Measurements from ENCODE around the gene GCAT.

Gene GCAT

GRCh38 chr22:37807410-37808293, at the start of gene GCAT:
TSS of gene GCAT (plus strand) at chr22:37807934. CDS start at chr22:37807968, 34 bp downstream.
- FAIRE-seq (peak; percentile 97), DNase-seq (ENCODE audit: low spot score) (peak; percentile 99)

- no peak for DNase-seq (ENCODE audit: low spot score)
Measured at GRCh38 chr22:37758694-37759093, 49.0 kb upstream of the GCAT start.

GRCh38 chr22:37759281-37759680, 48.5 kb upstream of the GCAT start:
- FAIRE-seq (no peak), DNase-seq (ENCODE audit: low spot score) (no peak)

More at GRCh38 chr22:37758694-37759093, 49.0 kb upstream of the GCAT start:
- no peak for FAIRE-seq

GRCh38 chr22:37760152-37760551, 47.6 kb upstream of the GCAT start:
- FAIRE-seq: no peak

GRCh38 chr22:37762389-37762836, 45.3 kb upstream of the GCAT start:
- FAIRE-seq: no peak
- no peak for DNase-seq (ENCODE audit: low spot score)

More at GRCh38 chr22:37760152-37760551, 47.6 kb upstream of the GCAT start:
- no peak for DNase-seq (ENCODE audit: low spot score)

GRCh38 chr22:37763012-37763411, 44.7 kb upstream of the GCAT start:
- DNase-seq (ENCODE audit: low spot score) (no peak), FAIRE-seq (no peak)

- FAIRE-seq: no peak
- no peak for DNase-seq (ENCODE audit: low spot score)
Measured at GRCh38 chr22:37763652-37764051, 44.1 kb upstream of the GCAT start.

GRCh38 chr22:37764622-37765021, 43.1 kb upstream of the GCAT start:
- FAIRE-seq: no peak

GRCh38 chr22:37765498-37765897, 42.2 kb upstream of the GCAT start:
- no peak for FAIRE-seq

More at GRCh38 chr22:37764622-37765021, 43.1 kb upstream of the GCAT start:
- DNase-seq (ENCODE audit: low spot score): no peak

GRCh38 chr22:37765953-37766576, 41.7 kb upstream of the GCAT start:
- no peak for DNase-seq (ENCODE audit: low spot score)
- no peak for FAIRE-seq

More at GRCh38 chr22:37765498-37765897, 42.2 kb upstream of the GCAT start:
- DNase-seq (ENCODE audit: low spot score): no peak

- DNase-seq (ENCODE audit: low spot score): no peak
- no peak for FAIRE-seq
Measured at GRCh38 chr22:37768273-37768672, 39.5 kb upstream of the GCAT start.

GRCh38 chr22:37769056-37769455, 38.7 kb upstream of the GCAT start:
- no peak for FAIRE-seq
- no peak for DNase-seq (ENCODE audit: low spot score)

- DNase-seq (ENCODE audit: low spot score): no peak
- FAIRE-seq: no peak
Measured at GRCh38 chr22:37771081-37771480, 36.7 kb upstream of the GCAT start.

- FAIRE-seq: no peak
- no peak for DNase-seq (ENCODE audit: low spot score)
Measured at GRCh38 chr22:37771702-37772427, 35.9 kb upstream of the GCAT start.

- DNase-seq (ENCODE audit: low spot score): no peak
- FAIRE-seq: no peak
Measured at GRCh38 chr22:37774728-37775127, 33.0 kb upstream of the GCAT start.

- no peak for FAIRE-seq
Measured at GRCh38 chr22:37775785-37776638, 31.7 kb upstream of the GCAT start.

GRCh38 chr22:37776639-37777005, 31.1 kb upstream of the GCAT start:
- DNase-seq (ENCODE audit: low spot score) (no peak), FAIRE-seq (no peak)

More at GRCh38 chr22:37775785-37776638, 31.7 kb upstream of the GCAT start:
- DNase-seq (ENCODE audit: low spot score): no peak

- DNase-seq (ENCODE audit: low spot score) (peak; percentile 72), FAIRE-seq (no peak)
Measured at GRCh38 chr22:37777122-37777687, 30.5 kb upstream of the GCAT start.

GRCh38 chr22:37778370-37779009, 29.2 kb upstream of the GCAT start:
- FAIRE-seq (no peak), DNase-seq (ENCODE audit: low spot score) (no peak)
